Panc1 (cell line): ENCODE measurements around the gene UBD. TPM values are rescaled to one million over a fixed set of nuclear protein-coding genes. Genes with fewer than 3 reads are reported as not detected.

Experiments used
- ATAC-seq: fragments of 200-7000 bp; cut with Tn5 transposase; 2 replicates; pipeline ENCODE4 v1.9.1; 2020; ENCODE audit warnings: mild to moderate bottlenecking, moderate library complexity
- BruUV-seq: library from RNA; stranded (reverse); fragments of 400-500 nt; replicated peaks from 2 replicates; lab custom pipeline; 2021; lab: Mats Ljungman, UMichigan
- CTCF ChIA-PET: fragments of 300-600 bp; sonication (Branson Sonifier 250); formaldehyde crosslinking; loops from one replicate; lab custom pipeline; 2022; ENCODE audit warnings: antibody characterized with exemption; lab: Charles Lee
- POLR2A ChIA-PET: fragments of 300-600 bp; sonication (Branson Sonifier 250); formaldehyde crosslinking; loops from one replicate; lab custom pipeline; 2022; ENCODE audit warnings: antibody characterized with exemption; lab: Charles Lee
- DNase-seq: peaks from one replicate; pipeline ENCODE4 v3.0.0-alpha.2; 2010; ENCODE audit warnings: low read depth, low spot score
- H3K27ac ChIP-seq: 2 replicates; pipeline ENCODE4 v1.5.1; 2011; ENCODE audit warnings: mild to moderate bottlenecking, low read length, inconsistent platforms
- H3K27me3 ChIP-seq: fragments of 200-500 bp; sonication (Bioruptor generic); 2 replicates; pipeline ENCODE4 v1.6.0; 2014; ENCODE audit warnings: low read length, inconsistent platforms; ENCODE audit not compliant: control insufficient read depth, insufficient read depth
- H3K36me3 ChIP-seq: fragments of 200-500 bp; sonication (Bioruptor generic); 2 replicates; pipeline ENCODE4 v1.5.1; 2014; ENCODE audit warnings: inconsistent platforms, mild to moderate bottlenecking, low read length, moderate library complexity; ENCODE audit not compliant: control insufficient read depth, insufficient read depth
- H3K4me1 ChIP-seq: 2 replicates; pipeline ENCODE4 v1.5.1; 2011; ENCODE audit warnings: inconsistent platforms, mild to moderate bottlenecking, low read length, moderate library complexity; ENCODE audit not compliant: control insufficient read depth, insufficient read depth
- H3K4me3 ChIP-seq, 2 experiments: 2 replicates each; pipeline ENCODE4 v1.5.1; 2011 to 2012; ENCODE audit warnings: low read depth in 2 of 2, low read length in 2 of 2, mild to moderate bottlenecking in 2 of 2, inconsistent platforms in 1 of 2, moderate library complexity in 1 of 2
- H3K9me3 ChIP-seq: fragments of 200-500 bp; sonication (Bioruptor generic); 2 replicates; pipeline ENCODE4 v1.5.1; 2014; ENCODE audit warnings: low read depth, mild to moderate bottlenecking, inconsistent platforms, low read length, moderate library complexity; ENCODE audit not compliant: control insufficient read depth, insufficient read depth
- CTCF ChIP-seq: fragments of 450-650 bp; IDR thresholded peaks from 2 replicates; pipeline ENCODE4 v1.5.1; 2017; ENCODE audit warnings: mild to moderate bottlenecking
- POLR2AphosphoS5 ChIP-seq: IDR thresholded peaks from 2 replicates; pipeline ENCODE4 v1.6.1; 2012; ENCODE audit warnings: mild to moderate bottlenecking, low read depth, low read length, moderate library complexity
- REST ChIP-seq, 2 experiments: IDR thresholded peaks; 2 replicates each; pipeline ENCODE4 v1.6.1; 2011 to 2012; ENCODE audit warnings: low read depth in 2 of 2, control low read depth in 1 of 2, low read length in 1 of 2, mild to moderate bottlenecking in 1 of 2, moderate library complexity in 1 of 2; ENCODE audit not compliant: insufficient read depth in 1 of 2
- SIN3A ChIP-seq: IDR thresholded peaks from 2 replicates; pipeline ENCODE4 v1.6.1; 2012; ENCODE audit warnings: low read depth, mild to moderate bottlenecking, low read length, moderate library complexity, borderline replicate concordance; ENCODE audit not compliant: insufficient read depth
- TCF7L2 ChIP-seq: IDR thresholded peaks from 2 replicates; pipeline ENCODE4 v1.6.1; 2011; ENCODE audit warnings: mild to moderate bottlenecking, low read depth, low read length, inconsistent platforms
- in situ Hi-C: cut with HindIII; loops from 2 replicates; pipeline ENCODE4 v1.10.0; 2016; ENCODE audit warnings: low sequenced_read_pairs, low pct_unique_long_range_greater_than_20kb
- intact Hi-C: fragments of 100-400 bp; cut with micrococcal nuclease; formaldehyde crosslinking; loops from one replicate; pipeline ENCODE4 v1.10.0; 2022; ENCODE audit not compliant: unreplicated experiment
- total RNA-seq: library from RNA; stranded (reverse); gene quantifications from one replicate; pipeline ENCODE4 v1.2.1, GENCODE V29; 2021; ENCODE audit not compliant: unreplicated experiment

UBD gene
- total RNA-seq, 1 experiment from 2014 or later, result 0.54 TPM

GRCh38 chr6:29593199-29593855 is 33.8 kb upstream of the UBD start:
- no peak for ATAC-seq
- Histone ChIP-seq H3K4me3 (no peak overlapping the region), H3K27me3 (peaks cover 6% of the 10 kb centered on the region), H3K9me3 (no peaks in the 10 kb centered on the region), H3K36me3 (no peaks in the 10 kb centered on the region), H3K4me1 (no peaks in the 10 kb centered on the region), H3K27ac (no peak overlapping the region)
- intact Hi-C loops (no loop called here), in situ Hi-C loops (no loop called here)
- no TSS peak for BruUV-seq
- ChIA-PET CTCF (interaction anchor here (0.7 kb wide), 1 partner anchor 260 kb away, joined by 3 read pairs; no protein-coding TSS in a partner anchor), POLR2A (no interaction called here)
- TF ChIP-seq CTCF, result no peak
- TF ChIP-seq POLR2AphosphoS5, result no peak
- no peak for TF ChIP-seq SIN3A
- no peak for TF ChIP-seq REST (IDR thresholded peaks at IDR 0.05; ENCODE audit: insufficient read depth in 1 of 2, low read depth in 2 of 2, low read length in 1 of 2)
- no peak for TF ChIP-seq TCF7L2
- DNase-seq, result no peak

GRCh38 chr6:29591677-29592076 is 32.1 kb upstream of the UBD start:
- Histone ChIP-seq H3K27ac (no peak overlapping the region), H3K27me3 (peaks cover 8% of the 10 kb centered on the region), H3K4me1 (no peaks in the 10 kb centered on the region), H3K9me3 (no peaks in the 10 kb centered on the region), H3K36me3 (no peaks in the 10 kb centered on the region), H3K4me3 (no peak overlapping the region)
- ChIA-PET CTCF (no interaction called here), POLR2A (no interaction called here)
- ATAC-seq (no peak), DNase-seq (no peak)
- in situ Hi-C loops, result no loop called here
- BruUV-seq, result no TSS peak
- TF ChIP-seq POLR2AphosphoS5 (no peak), CTCF (no peak), REST (IDR thresholded peaks at IDR 0.05; ENCODE audit: insufficient read depth in 1 of 2, low read depth in 2 of 2, low read length in 1 of 2) (no peak), TCF7L2 (no peak), SIN3A (no peak)
- intact Hi-C loops, result no loop called here
